Tibial nerve (tissue), 4 donors: ENCODE results near the gene CMTM6.

Experiments used
- CTCF ChIP-seq, 5 experiments: fragments of 200-600 bp in 3 of 5; fragments of 450-650 bp in 2 of 5; sonication (generic) in 3 of 5; IDR thresholded peaks; one replicate each; pipeline ENCODE4 v1.5.1; 2016 to 2019; ENCODE audit warnings: antibody characterized with exemption in 5 of 5, mild to moderate bottlenecking in 3 of 5, moderate library complexity in 2 of 5
- EP300 ChIP-seq, 2 donors: sonication (generic); formaldehyde crosslinking; IDR thresholded peaks; one replicate each; pipeline ENCODE4 v1.6.1; 2017; ENCODE audit warnings: antibody characterized with exemption in 2 of 2, mild to moderate bottlenecking in 1 of 2
- POLR2A ChIP-seq, 2 donors: fragments of 450-650 bp; IDR thresholded peaks; one replicate each; pipeline ENCODE4 v1.6.1; 2017; ENCODE audit warnings: antibody characterized with exemption in 2 of 2, mild to moderate bottlenecking in 2 of 2, moderate library complexity in 2 of 2

- TF ChIP-seq POLR2A (IDR thresholded peaks at IDR 0.05) (no peak), CTCF (IDR thresholded peaks at IDR 0.05) (no peak), EP300 (IDR thresholded peaks at IDR 0.05) (no peak)
Measured at GRCh38 chr3:32470362-32470761, 32.3 kb downstream of the CMTM6 start.
